22Rv1 (cell line): ENCODE results near the gene TBC1D2B.

Source experiments
- ZFX ChIP-seq: fragments of 450-650 bp; IDR thresholded peaks from 2 replicates; pipeline ENCODE4 v1.6.1; 2017; ENCODE audit warnings: antibody characterized with exemption, borderline replicate concordance
- TF ChIP-seq, protein P1 (sequence below): fragments of 450-650 bp; IDR thresholded peaks from 2 replicates; pipeline ENCODE4 v1.5.1; 2017; ENCODE audit warnings: mild to moderate bottlenecking

DNA sequence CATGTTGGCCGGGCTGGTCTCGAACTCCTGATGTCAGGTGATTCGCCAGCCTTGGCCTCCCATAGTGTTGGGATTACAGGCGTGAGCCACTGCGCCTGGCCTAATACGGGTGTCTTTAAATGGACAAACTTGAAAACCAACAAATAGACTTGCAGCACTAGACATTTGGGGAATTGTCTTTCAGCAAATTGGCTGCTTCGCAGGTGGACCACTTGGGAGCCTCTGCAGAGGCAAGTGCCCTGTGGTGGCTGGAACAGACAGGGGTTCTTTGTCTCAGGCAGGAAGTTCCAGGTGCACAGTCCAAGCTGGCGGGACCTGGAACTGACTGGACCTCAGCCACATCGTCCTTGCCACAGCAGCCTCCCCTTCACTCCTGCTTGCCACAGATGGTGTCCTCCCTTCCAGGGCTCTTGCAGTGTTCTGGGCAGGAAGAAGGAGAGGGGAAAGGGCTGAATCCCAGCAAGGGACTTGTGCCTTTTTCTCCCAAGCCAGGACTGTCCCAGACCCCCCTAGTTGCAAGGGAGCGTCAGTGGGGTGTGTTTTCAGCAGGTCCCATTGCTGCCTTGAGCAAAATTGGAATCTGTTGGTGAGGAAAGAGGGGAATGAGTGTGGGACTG is 94.3 kb downstream of the TBC1D2B start:
- TF ChIP-seq, protein P1, sequence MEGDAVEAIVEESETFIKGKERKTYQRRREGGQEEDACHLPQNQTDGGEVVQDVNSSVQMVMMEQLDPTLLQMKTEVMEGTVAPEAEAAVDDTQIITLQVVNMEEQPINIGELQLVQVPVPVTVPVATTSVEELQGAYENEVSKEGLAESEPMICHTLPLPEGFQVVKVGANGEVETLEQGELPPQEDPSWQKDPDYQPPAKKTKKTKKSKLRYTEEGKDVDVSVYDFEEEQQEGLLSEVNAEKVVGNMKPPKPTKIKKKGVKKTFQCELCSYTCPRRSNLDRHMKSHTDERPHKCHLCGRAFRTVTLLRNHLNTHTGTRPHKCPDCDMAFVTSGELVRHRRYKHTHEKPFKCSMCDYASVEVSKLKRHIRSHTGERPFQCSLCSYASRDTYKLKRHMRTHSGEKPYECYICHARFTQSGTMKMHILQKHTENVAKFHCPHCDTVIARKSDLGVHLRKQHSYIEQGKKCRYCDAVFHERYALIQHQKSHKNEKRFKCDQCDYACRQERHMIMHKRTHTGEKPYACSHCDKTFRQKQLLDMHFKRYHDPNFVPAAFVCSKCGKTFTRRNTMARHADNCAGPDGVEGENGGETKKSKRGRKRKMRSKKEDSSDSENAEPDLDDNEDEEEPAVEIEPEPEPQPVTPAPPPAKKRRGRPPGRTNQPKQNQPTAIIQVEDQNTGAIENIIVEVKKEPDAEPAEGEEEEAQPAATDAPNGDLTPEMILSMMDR, result no peak
- TF ChIP-seq ZFX, result no peak
